Measurements from ENCODE around the gene TCF7.

Gene TCF7

DNA sequence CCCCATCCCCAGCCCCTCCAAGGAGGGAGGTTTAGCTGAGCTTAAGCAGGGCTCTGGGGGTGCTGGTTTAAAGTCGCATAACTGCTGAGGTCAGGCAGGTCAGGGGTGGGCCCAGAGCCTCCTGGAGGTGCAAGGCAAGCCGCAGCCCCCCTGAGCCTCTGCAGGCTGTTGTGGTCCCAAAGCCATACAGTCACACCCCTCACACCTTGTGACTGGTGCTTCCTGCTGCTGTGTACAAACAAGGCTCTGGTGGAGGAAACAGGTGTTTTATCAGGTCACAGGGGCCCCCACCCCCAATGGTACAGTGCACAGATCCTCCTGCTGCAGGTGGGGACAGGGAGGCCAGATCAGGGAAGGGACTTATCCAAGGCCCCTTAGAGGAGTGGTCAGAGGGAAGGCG, 8.0 kb downstream of the TCF7 start:
- H3K4me3 ChIP-seq (replicated peaks; ENCODE audit: insufficient read depth, low read length), result no peak overlapping the region
- no peak overlapping the region for H3K27ac ChIP-seq (replicated peaks)
- H3K27me3 ChIP-seq (ENCODE audit: insufficient read depth, poor library complexity, severe bottlenecking), result no peaks in the 10 kb centered on the region
- TF ChIP-seq REST (IDR thresholded peaks at IDR 0.05; ENCODE audit: insufficient replicate concordance, low read depth), result no peak
- no peak for TF ChIP-seq SPI1 (IDR thresholded peaks at IDR 0.05; ENCODE audit: borderline replicate concordance, low read depth)
- no peak for TF ChIP-seq POLR2AphosphoS5 (IDR thresholded peaks at IDR 0.05; ENCODE audit: low read depth)
- TF ChIP-seq CTCF (IDR thresholded peaks at IDR 0.05; ENCODE audit: insufficient read depth, low read length), result no peak
- TF ChIP-seq GABPA (IDR thresholded peaks at IDR 0.05; ENCODE audit: low read depth), result no peak
- DNase-seq (ENCODE audit: low read depth in 1 of 2, low spot score in 1 of 2), result no peak

DNA sequence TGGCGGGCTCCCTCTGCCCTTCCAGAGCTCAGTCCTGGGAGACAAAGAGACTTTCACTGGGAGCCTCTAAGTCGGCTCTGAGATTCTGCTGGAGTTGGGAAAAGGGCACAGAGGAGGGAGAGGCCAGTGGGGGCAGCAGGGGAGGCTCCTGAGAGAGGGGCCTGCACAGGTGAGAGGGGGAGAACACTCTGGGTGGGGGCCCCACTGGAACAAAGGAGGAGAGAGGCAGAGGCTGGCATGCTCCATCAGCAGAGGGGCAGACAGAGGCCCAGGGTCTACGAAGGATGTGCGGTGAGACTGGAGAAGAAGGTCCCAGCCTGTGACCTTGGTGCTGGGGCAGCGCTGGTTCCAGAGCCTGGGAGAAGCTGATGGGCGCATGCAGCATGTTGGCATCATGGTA, 8.9 kb downstream of the TCF7 start:
- Histone ChIP-seq H3K27me3 (ENCODE audit: insufficient read depth, poor library complexity, severe bottlenecking) (no peaks in the 10 kb centered on the region), H3K27ac (replicated peaks) (no peak overlapping the region), H3K4me3 (replicated peaks; ENCODE audit: insufficient read depth, low read length) (no peak overlapping the region)
- no peak for DNase-seq (ENCODE audit: low read depth in 1 of 2, low spot score in 1 of 2)
- no peak for TF ChIP-seq REST (IDR thresholded peaks at IDR 0.05; ENCODE audit: insufficient replicate concordance, low read depth)
- no peak for TF ChIP-seq GABPA (IDR thresholded peaks at IDR 0.05; ENCODE audit: low read depth)
- TF ChIP-seq POLR2AphosphoS5 (IDR thresholded peaks at IDR 0.05; ENCODE audit: low read depth), result no peak
- TF ChIP-seq SPI1 (IDR thresholded peaks at IDR 0.05; ENCODE audit: borderline replicate concordance, low read depth), result no peak
- no peak for TF ChIP-seq CTCF (IDR thresholded peaks at IDR 0.05; ENCODE audit: insufficient read depth, low read length)

GRCh38 chr5:134124289-134125038, 10.0 kb downstream of the TCF7 start:
- H3K27ac ChIP-seq (replicated peaks), result no peak overlapping the region
- no peak overlapping the region for H3K4me3 ChIP-seq (replicated peaks; ENCODE audit: insufficient read depth, low read length)
- no peaks in the 10 kb centered on the region for H3K27me3 ChIP-seq (ENCODE audit: insufficient read depth, poor library complexity, severe bottlenecking)
- TF ChIP-seq GABPA (IDR thresholded peaks at IDR 0.05; ENCODE audit: low read depth), result no peak
- TF ChIP-seq SPI1 (IDR thresholded peaks at IDR 0.05; ENCODE audit: borderline replicate concordance, low read depth), result no peak
- TF ChIP-seq REST (IDR thresholded peaks at IDR 0.05; ENCODE audit: insufficient replicate concordance, low read depth), result no peak
- no peak for DNase-seq (ENCODE audit: low read depth in 1 of 2, low spot score in 1 of 2)

All from HL-60 (cell line).